ENCODE data around the gene DNAJC3.
"Not testable (repeated sequence)": the region's sequence is repeated elsewhere in the genome, so short reads cannot be mapped to it uniquely, and the experiment has no call there.

Gene DNAJC3

DNA sequence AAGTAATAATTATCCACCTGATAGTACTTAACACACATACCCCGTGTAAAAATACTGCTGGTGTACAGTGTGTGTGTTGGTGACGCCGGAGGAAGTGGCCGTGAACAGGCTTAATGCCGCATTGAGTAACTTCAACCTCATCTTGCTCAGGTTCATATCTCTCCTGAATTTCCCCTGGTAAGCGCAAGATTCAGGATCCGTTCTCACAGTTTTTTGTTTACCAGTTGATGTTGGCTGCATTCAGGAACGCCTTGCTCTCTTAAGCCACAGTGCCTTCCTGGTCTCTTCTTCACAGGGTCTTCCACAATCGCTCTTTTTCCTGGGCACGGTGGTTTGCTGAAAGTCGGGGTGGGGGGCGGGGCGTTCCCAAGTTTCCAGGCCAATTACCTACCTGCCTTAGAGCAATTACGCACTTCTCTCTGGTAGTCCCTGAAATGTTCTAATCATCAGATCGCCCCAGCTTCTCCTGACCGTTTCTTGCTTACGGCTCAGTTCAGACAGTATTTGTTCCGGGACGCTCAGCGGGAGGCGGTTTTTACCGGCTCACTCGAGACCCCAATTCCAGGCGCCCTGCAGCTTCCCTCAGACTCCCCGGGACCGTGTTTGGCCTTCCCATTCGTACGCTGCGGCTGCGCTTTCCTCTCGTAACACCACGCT, 706 bp upstream of the DNAJC3 start:
- no peak for DNase-seq (ENCODE audit: low read depth)

DNA sequence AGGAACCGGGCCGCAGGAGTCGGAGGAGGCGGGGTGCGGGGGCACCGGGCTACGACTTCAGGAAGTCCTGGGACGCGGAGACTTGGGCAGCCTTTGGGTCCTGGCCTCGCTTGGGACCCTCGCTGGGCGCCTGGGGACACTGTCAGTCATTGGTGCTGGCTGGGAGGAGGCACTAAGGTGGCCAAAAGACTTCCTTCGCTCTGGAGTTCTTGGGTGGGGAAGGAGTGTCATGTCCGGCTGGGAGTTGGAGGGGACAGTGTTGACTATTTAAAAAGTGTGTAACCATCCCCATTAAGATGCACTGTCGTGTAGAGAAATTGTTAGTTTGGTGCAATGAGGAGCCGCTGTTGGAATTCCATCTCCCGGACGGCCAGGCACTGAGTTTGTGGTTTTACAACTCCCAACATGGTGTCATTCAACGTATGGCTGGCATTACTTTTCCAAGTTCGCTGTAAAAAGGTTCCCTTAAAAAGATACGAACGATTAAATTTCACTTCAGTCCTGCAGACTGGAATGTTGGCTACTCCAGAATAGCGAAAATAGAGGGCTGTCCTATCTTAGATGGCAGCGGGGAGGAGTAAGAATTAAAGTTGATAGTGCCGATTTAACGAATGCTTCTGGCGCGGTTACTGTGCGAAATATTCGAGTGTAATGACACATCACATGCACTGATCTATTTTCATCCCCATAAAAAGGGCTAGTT, 776 bp downstream of the DNAJC3 start:
- DNase-seq (ENCODE audit: low read depth): no peak

DNA sequence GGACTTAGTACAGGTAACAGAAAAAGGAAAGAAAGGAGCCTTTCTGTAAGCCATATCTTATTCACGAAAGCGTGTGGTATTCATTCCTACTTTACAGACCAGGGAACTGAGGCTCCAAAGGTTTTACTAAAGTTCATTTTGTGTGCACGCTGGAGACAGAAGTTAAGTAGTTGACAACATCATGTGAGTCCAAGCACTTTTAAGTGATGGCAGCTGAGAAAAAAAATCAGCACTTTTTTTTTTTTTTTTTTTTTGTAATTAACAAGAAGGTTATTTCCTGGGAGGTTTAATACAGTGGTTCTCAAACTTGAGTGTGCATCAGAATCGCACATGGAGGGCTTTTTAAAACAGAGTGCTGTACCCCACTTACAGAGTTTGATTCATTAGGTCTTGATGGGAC, 2.0 kb downstream of the DNAJC3 start:
- DNase-seq (ENCODE audit: low read depth): no peak

DNA sequence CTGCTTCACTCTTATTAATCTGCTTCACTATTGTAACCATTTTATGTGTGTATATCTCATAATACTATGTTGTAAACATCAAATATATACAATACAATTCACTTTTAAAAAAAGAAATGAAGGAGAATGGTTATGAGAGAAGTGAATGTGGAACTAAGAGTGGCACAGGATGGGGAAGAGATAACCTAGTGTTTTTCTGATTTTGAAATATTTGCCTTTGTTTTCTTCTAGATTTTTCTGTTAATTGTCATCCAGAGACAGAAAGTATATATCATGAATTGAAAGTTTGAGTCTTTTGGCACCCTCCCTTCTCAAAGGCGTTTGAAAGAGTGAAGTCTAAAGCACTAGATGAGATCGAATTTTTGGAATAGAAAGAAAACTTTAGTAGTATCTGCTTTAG, 2.8 kb downstream of the DNAJC3 start:
- DNase-seq (ENCODE audit: low read depth): no peak

DNA sequence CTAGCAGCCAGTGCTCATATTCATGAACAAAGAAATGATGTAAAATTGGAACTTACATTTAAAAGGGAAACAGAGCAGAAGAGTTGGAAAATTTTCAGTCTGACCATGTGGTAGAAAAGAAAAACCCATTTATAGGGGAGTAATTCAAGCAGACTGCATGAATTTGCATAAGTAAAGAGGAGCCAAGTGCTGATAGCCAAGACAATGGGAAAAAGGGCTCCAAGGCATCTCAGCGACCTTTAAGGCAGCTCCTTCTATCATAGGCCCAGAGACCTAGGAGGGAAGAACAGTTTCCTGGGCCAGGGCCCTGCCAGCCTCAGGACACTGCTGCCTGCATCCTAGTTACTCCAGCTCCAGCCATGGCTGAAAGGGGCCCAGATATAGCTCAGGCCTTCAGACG, 7.5 kb downstream of the DNAJC3 start:
- no peak for DNase-seq (ENCODE audit: low read depth)

DNA sequence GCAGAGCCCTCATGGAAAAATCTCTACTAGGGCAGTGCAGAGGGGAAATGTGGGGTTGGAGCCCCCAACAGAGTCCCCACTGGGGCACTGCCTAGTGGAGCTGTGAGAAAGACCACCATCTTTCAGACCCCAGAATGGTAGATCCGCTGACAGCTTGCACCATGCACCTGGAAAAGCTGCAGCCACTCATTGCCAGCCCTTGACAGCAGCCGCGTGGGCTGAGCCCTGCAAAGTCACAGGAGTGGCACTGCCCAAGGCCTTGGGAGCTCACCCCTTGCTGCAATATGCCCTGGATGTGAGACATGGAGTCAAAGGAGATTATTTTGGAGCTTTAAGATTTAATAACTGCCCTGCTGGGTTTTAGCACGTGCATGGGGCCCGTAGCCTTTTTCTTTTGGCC, 8.0 kb downstream of the DNAJC3 start:
- not testable (repeated sequence) for DNase-seq (ENCODE audit: low read depth)

DNA sequence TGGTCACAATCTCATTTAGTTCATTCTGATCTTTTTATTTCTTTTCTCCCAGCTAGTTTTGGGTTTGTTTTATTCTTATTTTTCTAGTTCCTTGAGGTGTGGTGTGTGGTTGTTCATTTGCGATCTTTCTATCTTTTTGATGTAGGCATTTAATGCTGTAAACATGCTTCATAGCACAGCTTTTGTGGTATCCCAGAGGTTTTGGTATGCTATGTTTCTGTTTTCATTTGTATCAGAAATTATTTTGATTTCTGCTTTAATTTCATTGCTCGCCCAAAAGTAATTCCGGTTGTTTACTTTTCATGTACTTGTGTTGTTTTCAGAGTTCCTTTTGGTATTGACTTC, 12.6 kb downstream of the DNAJC3 start:
- DNase-seq (ENCODE audit: low read depth): no peak

DNA sequence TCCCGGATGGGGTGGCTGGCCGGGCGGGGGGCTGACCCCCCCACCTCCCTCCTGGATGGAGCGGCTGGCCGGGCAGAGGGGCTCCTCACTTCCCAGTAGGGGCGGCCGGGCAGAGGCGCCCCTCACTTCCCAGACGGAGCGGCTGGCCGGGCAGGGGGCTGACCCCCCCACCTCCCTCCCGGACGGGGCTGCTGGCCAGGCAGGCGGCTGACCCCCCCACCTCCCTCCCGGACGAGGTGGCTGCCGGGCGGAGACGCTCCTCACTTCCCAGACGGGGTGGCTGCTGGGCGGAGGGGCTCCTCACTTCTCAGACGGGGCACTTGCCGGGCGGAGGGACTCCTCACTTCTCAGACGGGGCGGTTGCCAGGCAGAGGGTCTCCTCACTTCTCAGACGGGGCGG, 14.0 kb downstream of the DNAJC3 start:
- DNase-seq (ENCODE audit: low read depth): not testable (repeated sequence)

DNA sequence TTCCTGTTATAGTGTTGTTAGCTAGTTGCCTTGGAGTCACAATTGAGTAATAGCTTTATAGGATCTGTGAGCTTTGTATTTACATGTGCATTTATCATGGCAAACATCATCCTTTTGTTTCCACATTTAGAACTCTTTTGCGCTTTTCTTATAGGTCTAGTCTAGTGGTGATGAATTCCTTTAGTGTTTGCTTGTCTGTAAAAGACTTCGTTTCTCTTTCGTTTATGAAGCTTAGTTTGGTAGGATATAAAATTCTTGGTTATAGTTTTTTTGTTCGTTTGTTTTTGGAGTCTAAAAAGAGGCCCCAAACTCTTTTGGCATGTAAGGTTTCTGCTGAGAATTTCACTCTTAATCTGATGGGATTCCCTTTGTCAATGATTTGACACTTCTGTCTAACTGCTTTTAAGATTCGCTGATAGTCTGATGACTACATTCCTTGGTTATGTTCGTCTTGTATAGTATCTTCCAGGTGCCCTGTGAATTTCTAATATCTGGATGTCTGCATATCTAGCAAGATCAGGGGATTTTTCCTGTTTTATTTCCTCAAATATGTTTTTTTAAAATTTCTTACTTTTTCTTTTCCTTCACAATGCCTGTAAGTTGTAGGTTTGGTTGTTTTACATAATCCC, 20.2 kb downstream of the DNAJC3 start:
- DNase-seq (ENCODE audit: low read depth): no peak

DNA sequence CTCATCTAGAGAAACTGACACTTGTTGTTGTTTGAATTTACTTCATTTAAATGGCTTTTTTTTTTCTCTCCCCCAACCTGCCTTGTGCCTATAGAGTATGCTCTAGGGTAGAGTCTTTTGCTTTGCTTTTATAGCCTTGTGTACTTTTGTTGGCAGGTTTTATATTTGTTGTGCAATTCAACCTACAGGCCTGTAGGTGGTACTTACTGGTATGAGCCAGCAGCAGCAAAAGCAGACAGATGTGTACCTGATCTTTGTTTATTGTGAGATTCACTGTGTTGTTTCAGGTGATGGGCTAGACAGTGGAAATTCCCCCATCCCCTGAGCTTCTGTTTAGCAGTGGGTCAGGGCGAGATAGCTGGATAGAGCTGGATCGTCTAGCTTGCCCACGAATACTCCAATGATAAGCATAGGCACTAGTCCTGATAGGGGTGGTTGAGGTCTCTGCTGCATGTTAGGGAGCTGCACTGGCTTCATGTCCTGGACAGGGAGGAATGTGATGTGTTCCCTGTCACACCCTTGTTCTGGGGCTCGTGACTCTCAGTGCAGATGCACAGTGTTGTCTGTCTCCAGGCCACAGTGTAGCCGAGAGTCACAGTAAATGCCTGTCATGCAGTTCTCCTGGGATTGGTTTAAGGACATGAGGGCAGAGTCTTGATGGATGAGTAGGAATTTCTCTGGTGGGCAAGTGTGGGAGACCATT, 21.3 kb downstream of the DNAJC3 start:
- no peak for DNase-seq (ENCODE audit: low read depth)

DNA sequence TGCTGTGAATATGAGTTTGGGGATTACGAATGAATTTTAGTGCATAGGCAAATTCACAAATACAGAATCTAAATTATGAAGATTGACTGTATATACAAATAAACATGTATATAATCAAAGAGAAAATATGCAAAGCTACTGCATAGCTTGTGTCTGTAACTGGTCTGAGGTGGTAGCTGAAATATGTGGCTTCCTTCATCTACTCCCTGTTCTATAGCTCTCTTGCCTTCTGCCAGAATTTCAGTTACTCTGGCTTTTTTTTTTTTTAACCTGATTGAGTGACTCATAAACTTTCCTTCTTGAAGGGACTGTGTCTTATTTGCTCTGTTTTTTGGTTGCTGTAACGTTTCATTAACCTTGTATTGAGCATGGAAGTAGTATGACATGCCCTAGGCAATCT, 26.6 kb downstream of the DNAJC3 start:
- DNase-seq (ENCODE audit: low read depth): no peak

DNA sequence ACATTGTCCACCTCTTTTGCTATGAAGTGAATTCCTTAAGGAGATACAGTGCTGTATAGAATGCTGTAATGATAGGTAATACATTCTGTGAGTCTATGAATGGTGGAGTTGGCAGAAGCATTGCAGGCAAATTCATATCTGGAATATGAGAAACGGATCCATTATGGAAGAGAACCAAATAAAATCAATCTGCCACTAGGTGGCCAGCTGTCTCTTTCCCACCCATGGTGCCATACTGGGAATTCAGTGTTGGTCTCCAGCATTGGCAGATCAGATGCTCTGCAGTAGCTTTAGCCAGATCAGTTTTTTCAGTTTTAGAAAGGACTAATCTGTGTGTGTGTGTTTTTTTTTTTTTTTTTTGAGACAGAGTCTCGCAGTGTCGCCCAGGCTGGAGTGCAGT, 27.6 kb downstream of the DNAJC3 start:
- no peak for DNase-seq (ENCODE audit: low read depth)

DNA sequence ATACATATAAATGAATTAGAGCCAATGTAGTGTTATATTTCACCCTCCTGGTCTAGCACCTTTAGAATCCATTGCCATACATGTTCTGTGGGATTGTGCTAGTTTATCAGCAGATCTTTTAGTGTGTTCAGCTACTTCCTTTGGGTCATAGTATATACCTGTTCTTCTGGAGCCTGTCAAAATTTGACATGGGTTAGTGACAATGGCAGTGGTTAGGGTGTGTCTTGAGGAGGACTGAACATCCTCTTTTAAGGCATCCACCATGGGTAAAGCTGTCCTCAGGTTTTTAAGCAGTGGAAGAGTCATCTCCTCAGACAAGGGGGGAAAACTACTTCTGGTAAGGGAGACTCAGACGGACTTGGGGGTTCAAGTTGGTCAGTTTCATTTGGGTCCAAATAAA, 29.4 kb downstream of the DNAJC3 start:
- DNase-seq (ENCODE audit: low read depth): no peak

DNA sequence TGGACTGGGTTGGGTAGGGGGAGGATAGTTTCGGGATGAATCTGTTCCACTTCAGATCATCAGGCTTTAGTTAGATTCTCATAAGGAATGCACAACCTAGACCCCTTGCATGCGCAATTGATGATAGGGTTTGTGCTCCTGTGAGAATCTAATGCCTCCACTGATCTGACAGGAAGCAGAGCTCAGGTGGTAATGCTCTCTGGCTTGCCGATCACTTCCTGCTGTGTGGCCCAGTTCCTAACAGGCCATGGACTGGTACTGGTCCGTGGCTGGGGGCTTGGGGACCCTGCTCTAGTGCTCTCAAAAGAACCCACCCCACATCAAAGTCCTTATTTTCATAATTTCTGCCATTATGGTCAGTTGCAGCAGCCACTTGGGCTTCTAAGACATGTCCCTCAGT, 30.1 kb downstream of the DNAJC3 start:
- no peak for DNase-seq (ENCODE audit: low read depth)

DNA sequence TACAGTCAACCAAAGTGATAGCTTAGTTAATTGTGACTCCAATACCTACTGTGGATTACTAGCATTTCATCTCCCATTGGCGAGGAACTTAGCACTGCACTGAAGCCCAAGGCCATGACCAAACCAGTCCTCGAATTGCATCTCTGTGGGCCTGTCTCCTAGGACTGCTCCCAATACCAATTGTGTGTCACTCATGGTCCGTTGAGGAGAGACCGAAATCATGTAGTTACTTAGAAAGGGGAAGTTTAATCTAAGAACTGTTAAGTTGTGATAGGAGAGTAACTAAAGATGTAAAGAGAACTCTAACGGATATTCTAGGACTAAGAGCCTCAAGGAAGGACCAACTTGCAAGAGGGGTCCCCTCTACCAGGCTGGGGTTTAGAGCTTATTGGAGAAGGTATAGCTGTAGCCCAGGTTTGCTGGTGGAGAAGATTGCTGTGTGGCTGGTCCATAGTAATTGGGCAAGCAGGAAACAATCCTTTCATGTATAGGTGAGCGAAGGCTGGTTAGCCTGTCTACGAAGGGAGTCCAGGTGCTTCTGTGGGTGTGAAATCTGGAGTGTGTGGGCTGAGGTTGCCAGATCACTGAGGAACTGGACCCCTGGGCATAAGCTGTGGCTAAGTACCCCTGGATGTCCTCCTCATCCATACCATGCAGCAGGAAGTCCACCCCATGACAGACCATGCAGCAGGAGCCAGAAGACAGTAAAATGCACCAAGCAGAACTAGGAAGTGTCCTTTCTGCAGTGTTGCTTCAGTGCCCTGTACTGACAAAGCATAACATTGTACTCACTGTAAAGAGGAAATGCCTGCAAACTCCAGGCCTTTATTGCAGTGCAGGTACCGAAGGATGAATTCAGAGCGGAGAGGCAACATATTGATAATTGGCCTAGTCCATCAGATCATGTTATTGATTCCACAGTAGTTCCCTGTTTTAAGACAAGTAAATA, 30.8 kb downstream of the DNAJC3 start:
- DNase-seq (ENCODE audit: low read depth): no peak

DNA sequence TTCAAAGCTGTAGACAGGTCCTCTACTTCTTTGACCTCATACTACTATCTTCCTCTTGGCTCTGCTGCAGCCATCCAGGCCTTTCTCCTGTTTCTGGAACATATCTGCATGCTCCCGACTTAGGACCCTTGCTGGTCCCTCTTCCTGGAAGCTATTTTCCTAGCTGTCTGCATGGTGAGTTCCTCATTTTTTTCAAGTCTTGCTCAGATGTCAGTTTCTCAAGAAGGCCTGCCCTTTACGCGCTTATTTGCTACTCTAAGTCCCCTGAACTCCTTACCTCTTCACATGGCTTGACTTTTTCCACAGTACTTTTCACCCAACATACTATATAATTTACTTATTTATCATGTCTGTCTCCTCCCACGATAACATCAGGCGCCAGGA, 31.4 kb downstream of the DNAJC3 start:
- no peak for DNase-seq (ENCODE audit: low read depth)

DNA sequence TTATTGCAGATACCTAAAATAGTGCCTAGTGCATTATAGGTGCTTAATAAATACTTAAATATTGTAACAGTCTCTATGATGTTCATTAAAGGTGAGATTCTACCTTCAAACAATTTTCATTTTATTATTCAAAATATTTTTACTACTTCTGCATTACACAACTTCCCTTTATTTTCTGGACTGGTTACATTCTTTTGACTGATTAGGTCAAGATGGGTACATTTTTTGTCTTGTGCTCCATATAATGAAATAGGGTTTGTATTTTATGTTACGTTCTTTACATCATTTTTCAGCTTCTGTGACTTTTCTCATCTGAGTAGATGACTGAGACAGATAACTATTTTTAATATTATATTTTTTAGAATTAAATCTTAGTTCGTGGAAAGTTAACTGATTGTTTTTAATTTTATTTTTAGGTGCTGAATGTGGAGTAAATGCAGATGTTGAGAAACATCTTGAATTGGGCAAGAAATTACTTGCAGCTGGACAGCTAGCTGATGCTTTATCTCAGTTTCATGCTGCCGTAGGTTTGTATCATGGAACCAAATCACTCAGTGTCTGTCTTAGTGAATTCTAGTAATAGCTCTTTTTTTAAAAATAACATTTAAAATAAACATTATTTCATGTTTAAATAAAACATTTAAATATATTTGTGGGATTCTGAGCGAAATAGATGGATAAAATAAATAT, 32.0 kb downstream of the DNAJC3 start:
- no peak for DNase-seq (ENCODE audit: low read depth)

DNA sequence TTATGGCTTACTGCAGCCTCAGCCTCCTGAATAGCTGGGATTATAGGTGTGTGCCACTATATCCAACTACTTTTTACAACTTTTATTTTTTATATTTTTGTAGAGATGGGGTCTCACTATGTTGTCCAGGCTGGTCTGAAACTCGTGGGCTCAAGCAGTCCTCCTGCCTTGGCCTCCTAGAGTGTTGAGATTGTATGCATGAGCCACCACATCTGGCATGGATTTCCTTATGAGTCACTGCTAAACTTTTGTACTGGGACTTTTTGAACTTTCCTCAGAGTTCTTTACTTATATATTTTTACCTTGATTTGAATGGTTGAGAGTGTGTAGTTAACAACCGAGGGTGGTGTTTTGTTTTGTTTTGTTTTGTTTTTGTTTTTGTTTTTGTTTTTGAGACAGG, 33.4 kb downstream of the DNAJC3 start:
- DNase-seq (ENCODE audit: low read depth): no peak

DNA sequence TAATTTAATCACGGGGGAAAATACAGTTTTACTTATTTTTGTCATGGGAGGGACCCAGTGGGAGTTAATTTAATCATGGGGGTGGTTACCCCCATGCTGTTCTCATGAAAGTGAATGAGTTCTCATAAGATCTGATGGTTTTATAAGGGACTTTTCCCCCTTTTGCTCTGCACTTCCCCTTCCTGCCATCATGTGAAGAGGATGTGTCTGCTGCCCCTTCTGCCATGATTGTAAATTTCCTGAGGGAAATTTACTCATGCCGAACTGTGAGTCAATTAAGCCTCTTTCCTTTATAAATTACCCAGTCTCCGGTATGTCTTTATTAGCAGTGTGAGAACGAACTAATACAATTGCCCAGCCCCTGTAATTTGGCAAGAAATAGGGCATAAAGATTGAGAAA, 35.9 kb downstream of the DNAJC3 start:
- DNase-seq (ENCODE audit: low read depth): not testable (repeated sequence)

DNA sequence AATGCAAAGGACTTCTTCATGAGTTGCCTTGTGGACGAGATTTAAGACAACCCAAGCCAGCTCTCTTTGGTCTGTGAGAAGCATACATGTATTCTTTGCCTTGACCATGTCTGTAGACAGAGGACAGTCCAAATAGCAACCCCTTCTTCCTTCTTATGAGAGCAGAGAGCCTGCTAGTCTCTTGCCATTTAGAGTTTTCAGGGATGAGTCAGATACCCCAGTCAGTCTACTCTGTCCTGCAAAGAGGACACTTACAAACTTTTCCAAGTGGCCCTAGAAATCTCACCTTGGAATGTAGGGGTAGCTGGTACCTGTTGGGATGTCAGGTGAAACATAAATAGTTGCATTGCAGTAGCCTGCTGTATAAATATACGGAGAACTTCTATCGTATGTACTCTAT, 36.7 kb downstream of the DNAJC3 start:
- no peak for DNase-seq (ENCODE audit: low read depth)

DNA sequence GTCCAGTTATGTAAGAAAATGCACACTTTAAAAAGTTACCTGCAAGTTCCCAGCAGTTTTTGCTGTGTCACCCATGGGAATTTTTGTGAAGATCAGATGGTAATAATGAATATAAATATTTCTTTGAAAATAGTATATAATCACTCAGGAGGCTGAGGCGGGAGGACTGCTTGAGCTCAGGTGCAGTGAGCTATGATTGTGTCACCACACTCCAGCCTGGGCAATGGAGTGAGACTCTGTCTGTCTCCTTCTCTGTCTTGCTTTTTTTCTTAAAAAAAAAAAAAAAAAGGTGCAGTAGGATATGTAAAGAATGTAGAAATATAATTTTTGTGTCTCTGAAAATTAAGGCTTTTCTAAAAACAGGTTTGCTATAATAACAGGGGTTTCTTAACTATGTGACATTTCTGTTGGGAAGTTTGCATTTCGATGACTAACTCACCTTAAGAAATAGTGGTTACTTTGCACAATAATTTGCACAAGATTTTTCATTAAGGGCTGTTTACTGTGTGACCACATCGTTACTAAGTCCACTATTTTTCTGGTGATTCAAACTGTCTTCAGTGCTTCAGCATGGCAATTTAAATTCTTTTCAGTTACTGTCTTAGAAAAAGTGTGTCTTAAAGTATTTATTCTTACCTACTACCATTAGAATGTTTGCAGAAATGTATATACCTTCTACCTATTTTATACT, 37.3 kb downstream of the DNAJC3 start:
- DNase-seq (ENCODE audit: low read depth): no peak

All from activated T-cell treated with anti-CD3 and anti-CD28 coated beads for 24 hours (primary cell).